Immature natural killer cell (primary cell): ENCODE data around the gene IMMP2L. TPM values are rescaled to one million over a fixed set of nuclear protein-coding genes. Genes with fewer than 3 reads are reported as not detected.

Experiments used
- DNase-seq, 3 donors: peaks; one replicate each; pipeline ENCODE4 v3.0.0; 2022; ENCODE audit warnings: mixed read lengths in 1 of 3
- H3K27ac Mint-ChIP-seq, 6 donors: one replicate each; pipeline ENCODE4 v1.8.0; 2020; ENCODE audit warnings: mixed read lengths in 6 of 6, mild to moderate bottlenecking in 5 of 6, inconsistent platforms in 4 of 6, moderate library complexity in 3 of 6
- H3K27me3 Mint-ChIP-seq, 3 donors: one replicate each; pipeline ENCODE4 v1.8.0; 2020 to 2021; ENCODE audit warnings: low read depth in 3 of 3, mild to moderate bottlenecking in 3 of 3, mixed read lengths in 3 of 3, moderate library complexity in 3 of 3, inconsistent platforms in 1 of 3
- H3K36me3 Mint-ChIP-seq, 3 donors: one replicate each; pipeline ENCODE4 v1.8.0; 2020; ENCODE audit warnings: mixed read lengths in 3 of 3, inconsistent platforms in 2 of 3, mild to moderate bottlenecking in 2 of 3
- H3K4me1 Mint-ChIP-seq, 2 donors: one replicate each; pipeline ENCODE4 v1.8.0; 2020; ENCODE audit warnings: inconsistent platforms in 2 of 2, mild to moderate bottlenecking in 2 of 2, mixed read lengths in 2 of 2, moderate library complexity in 1 of 2
- H3K4me3 Mint-ChIP-seq, 5 donors: one replicate each; pipeline ENCODE4 v1.8.0; 2020; ENCODE audit warnings: mild to moderate bottlenecking in 5 of 5, mixed read lengths in 5 of 5, inconsistent platforms in 3 of 5, moderate library complexity in 3 of 5
- H3K9me3 Mint-ChIP-seq, 6 donors: one replicate each; pipeline ENCODE4 v1.8.0; 2020; ENCODE audit warnings: mild to moderate bottlenecking in 6 of 6, mixed read lengths in 6 of 6, inconsistent platforms in 4 of 6, moderate library complexity in 3 of 6
- polyA plus RNA-seq, 3 donors: library from polyadenylated mRNA; unstranded; fragments of 300-500 nt; fragmentation: Illumina TruSeq; gene quantifications; one replicate each; pipeline ENCODE4 v1.2.3, GENCODE V29; 2021

The IMMP2L gene
- polyA plus RNA-seq, 3 donors from 2014 or later, result 17.0 to 20.7 TPM; not detected in 1

DNA sequence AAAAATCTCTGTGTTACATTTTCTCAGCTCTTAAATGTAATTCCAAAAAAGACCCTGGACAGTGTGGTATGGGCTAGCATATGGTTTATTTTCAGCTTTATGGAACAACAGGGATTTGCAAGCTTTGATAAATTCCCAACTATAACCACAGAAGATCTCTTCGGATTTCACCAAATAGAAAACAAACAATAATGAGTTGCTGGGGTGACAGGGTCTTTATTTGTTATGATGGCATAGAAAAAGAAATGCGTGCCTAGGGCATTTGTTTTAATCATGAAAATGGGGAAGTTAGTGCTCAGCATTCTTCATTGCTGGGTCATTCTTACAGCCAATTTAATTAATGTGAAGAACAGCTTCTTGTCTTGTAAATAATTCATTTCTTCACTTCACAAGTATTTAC is 332.4 kb downstream of the IMMP2L start:
- Mint-ChIP-seq H3K27me3 (peaks cover 0 to 2% (median 0%) of the 10 kb centered on the region in 3 donors), H3K36me3 (peaks cover 0 to 3% (median 0%) of the 10 kb centered on the region in 3 donors), H3K27ac (no peak overlapping the region), H3K9me3 (peaks cover 0 to 7% (median 3%) of the 10 kb centered on the region in 6 donors), H3K4me3 (no peak overlapping the region), H3K4me1 (peaks cover 4 to 8% of the 10 kb centered on the region in 2 donors)
- DNase-seq, result no peak

GRCh38 chr7:111229181-111229740 is 333.0 kb downstream of the IMMP2L start:
- DNase-seq, result no peak
- peaks cover 0 to 2% (median 0%) of the 10 kb centered on the region in 3 donors for H3K27me3 Mint-ChIP-seq
- peaks cover 0 to 3% (median 0%) of the 10 kb centered on the region in 3 donors for H3K36me3 Mint-ChIP-seq
- H3K4me3 Mint-ChIP-seq, result no peak overlapping the region
- H3K9me3 Mint-ChIP-seq, result peaks cover 0 to 7% (median 3%) of the 10 kb centered on the region in 6 donors
- H3K4me1 Mint-ChIP-seq, result peaks cover 4 to 8% of the 10 kb centered on the region in 2 donors
- H3K27ac Mint-ChIP-seq, result no peak overlapping the region

DNA sequence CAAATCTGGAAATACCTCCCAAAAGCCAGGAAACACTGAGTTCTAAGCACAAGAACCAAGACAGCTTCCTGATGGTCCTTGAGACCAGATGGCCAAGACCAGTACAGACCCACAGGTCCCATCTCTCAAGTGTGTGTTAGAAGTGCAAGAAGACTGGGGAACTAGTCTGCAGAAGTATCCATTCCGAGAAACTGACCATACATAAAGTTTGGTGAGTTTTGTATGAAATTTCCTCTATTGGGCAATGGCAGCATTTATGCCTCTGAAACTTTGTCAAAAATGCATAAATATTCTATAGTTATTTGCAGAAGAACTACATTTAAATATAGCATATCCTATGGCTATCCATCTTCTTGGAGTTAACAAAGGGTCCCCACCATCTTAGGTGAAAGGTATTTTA is 333.9 kb downstream of the IMMP2L start:
- peaks cover 4 to 15% of the 10 kb centered on the region in 2 donors for H3K4me1 Mint-ChIP-seq
- no peak overlapping the region for H3K4me3 Mint-ChIP-seq
- H3K36me3 Mint-ChIP-seq, result no peaks in the 10 kb centered on the region
- H3K27ac Mint-ChIP-seq, result no peak overlapping the region
- no peak for DNase-seq
- H3K9me3 Mint-ChIP-seq, result peaks cover 0 to 7% (median 3%) of the 10 kb centered on the region in 6 donors
- peaks cover 0 to 2% (median 0%) of the 10 kb centered on the region in 3 donors for H3K27me3 Mint-ChIP-seq

DNA sequence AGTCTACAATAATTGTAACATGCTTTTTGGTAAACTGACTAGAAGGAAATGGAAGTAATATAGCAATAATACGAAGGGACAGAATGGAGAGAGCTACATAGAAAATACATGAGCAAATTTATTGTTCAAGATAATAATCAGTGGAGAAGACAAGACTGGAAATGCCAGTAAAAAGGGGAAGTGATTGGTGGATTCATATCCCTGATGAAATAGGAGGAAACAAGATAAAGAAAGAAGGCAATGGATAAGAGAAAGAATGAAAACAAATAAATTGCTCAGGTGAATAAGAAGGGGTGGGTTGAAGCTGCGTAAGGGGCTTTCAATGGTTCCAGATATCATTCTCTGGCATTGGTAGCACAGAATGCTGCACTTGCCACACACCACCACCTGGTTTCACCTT is 335.5 kb downstream of the IMMP2L start:
- H3K27me3 Mint-ChIP-seq, result peaks cover 0 to 2% (median 0%) of the 10 kb centered on the region in 3 donors
- no peak overlapping the region for H3K4me3 Mint-ChIP-seq
- peaks cover 0 to 7% of the 10 kb centered on the region in 2 donors for H3K4me1 Mint-ChIP-seq
- DNase-seq, result no peak
- H3K9me3 Mint-ChIP-seq, result peaks cover 0 to 5% (median 2%) of the 10 kb centered on the region in 6 donors
- H3K27ac Mint-ChIP-seq, result no peak overlapping the region
- no peaks in the 10 kb centered on the region for H3K36me3 Mint-ChIP-seq

- Mint-ChIP-seq H3K9me3 (peaks cover 0 to 9% (median 3%) of the 10 kb centered on the region in 6 donors), H3K36me3 (no peaks in the 10 kb centered on the region), H3K27ac (no peak overlapping the region), H3K27me3 (peaks cover 0 to 2% (median 0%) of the 10 kb centered on the region in 3 donors), H3K4me1 (peaks cover 0 to 7% of the 10 kb centered on the region in 2 donors), H3K4me3 (no peak overlapping the region)
- no peak for DNase-seq
Observed at GRCh38 chr7:111224354-111225231, 337.7 kb downstream of the IMMP2L start.

DNA sequence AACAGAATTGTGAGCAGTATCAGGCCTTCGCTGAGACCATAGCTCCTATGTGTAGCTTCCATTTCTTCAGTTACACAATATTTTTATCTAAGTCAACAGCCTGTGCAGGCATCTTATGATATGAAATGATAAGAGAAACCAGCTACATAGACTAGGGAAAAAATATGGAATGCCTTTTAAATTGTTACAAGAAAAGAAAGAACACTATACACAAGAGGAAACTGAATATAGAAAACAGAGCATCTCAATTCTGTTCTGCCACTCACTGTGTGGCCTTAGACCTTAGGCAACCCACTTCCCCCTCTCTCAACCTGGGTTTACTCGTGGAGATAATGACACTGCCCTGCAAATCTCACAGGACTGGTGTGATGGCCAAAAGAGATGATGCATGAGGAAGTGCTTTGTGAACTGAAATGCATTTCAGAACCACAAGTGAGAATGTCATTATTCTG is 338.5 kb downstream of the IMMP2L start:
- peaks cover 0 to 2% (median 0%) of the 10 kb centered on the region in 3 donors for H3K27me3 Mint-ChIP-seq
- DNase-seq, result no peak
- peaks cover 0 to 9% (median 3%) of the 10 kb centered on the region in 6 donors for H3K9me3 Mint-ChIP-seq
- no peak overlapping the region for H3K4me3 Mint-ChIP-seq
- H3K36me3 Mint-ChIP-seq, result no peaks in the 10 kb centered on the region
- no peak overlapping the region for H3K27ac Mint-ChIP-seq
- H3K4me1 Mint-ChIP-seq, result peaks cover 0 to 7% of the 10 kb centered on the region in 2 donors

DNA sequence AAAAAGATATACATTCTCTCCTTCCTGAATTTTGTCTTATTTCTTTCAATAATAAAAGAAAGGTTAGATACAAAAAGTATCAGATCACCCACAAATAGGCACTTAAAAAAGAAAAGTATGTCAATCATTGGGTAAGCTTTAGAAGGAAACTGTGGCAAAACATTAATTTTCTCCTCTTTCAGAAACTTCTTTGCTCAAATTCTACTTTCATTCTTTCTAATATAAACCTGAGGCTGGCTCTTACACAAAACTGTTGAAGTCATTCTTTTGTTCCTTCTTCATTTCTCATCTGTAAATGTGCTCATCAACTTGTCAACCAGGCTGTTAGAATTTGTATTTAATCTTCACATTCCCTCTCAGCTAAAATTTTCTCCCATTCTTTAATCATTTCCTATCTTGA is 346.7 kb downstream of the IMMP2L start:
- Mint-ChIP-seq H3K9me3 (peaks cover 0 to 13% (median 5%) of the 10 kb centered on the region in 6 donors), H3K4me1 (no peaks in the 10 kb centered on the region), H3K27ac (no peak overlapping the region), H3K27me3 (no peaks in the 10 kb centered on the region), H3K4me3 (no peak overlapping the region), H3K36me3 (peaks cover 6 to 13% (median 9%) of the 10 kb centered on the region in 3 donors)
- no peak for DNase-seq

DNA sequence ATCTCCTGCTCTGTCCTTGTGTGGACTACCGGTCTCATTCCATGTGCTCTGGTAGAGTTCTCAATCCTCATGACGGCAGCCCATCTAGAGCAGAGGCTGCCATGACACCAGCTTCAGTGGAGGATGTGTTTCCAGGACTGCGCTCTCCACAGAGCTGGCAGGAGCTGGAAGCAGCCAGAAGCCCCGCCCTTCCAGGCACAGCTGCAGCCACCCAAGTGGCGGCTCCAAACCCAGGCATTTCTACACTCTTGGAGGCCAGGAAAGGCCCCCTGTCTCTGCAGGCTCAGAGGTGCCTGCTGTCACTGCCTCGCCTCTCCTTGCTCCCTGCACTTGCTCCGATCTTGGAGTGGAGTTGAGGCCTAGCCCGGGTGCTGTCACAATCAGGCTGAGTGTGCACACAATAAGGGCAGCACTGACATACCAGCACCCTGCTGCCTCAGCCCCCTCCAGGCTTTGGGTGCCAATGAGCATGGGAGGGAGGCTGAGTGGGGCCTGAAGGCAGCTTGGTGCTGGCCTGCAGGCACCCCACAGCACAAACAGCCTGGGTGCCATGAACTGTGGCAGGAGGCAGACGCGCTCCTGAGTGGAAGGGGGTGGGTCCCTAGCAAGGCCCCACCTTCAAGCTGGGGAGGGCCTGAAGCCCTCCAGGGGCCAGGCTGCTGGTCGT is 349.3 kb downstream of the IMMP2L start:
- H3K27ac Mint-ChIP-seq, result no peak overlapping the region
- no peaks in the 10 kb centered on the region for H3K4me1 Mint-ChIP-seq
- no peak overlapping the region for H3K4me3 Mint-ChIP-seq
- DNase-seq, result no peak
- H3K36me3 Mint-ChIP-seq, result peaks cover 6 to 17% (median 16%) of the 10 kb centered on the region in 3 donors
- peaks cover 0 to 2% (median 0%) of the 10 kb centered on the region in 3 donors for H3K27me3 Mint-ChIP-seq
- peaks cover 0 to 15% (median 5%) of the 10 kb centered on the region in 6 donors for H3K9me3 Mint-ChIP-seq

DNA sequence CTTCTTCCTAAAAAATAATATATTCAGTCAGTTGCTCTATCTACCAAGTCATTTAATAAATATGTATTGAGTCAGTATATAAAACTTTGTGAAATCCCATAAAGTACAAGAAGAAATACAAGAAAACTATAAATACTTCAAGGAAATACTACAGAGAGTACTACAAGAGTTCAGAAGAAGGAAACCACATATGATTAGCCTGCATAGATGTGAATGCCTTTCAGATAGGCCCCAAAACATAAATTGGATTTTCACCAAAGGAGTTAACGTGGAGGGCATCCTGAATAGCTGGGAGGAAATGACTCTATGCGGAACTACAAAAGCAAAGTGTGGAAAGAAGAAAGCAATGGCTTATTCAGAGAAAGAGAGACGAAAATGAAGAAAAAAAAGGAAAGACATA is 351.3 kb downstream of the IMMP2L start:
- no peak overlapping the region for H3K4me3 Mint-ChIP-seq
- peaks cover 6 to 17% (median 16%) of the 10 kb centered on the region in 3 donors for H3K36me3 Mint-ChIP-seq
- no peaks in the 10 kb centered on the region for H3K4me1 Mint-ChIP-seq
- DNase-seq, result no peak
- peaks cover 0 to 15% (median 5%) of the 10 kb centered on the region in 6 donors for H3K9me3 Mint-ChIP-seq
- H3K27me3 Mint-ChIP-seq, result peaks cover 0 to 2% (median 0%) of the 10 kb centered on the region in 3 donors
- H3K27ac Mint-ChIP-seq, result no peak overlapping the region

GRCh38 chr7:111210043-111210442 is 352.2 kb downstream of the IMMP2L start:
- peaks cover 0 to 15% (median 5%) of the 10 kb centered on the region in 6 donors for H3K9me3 Mint-ChIP-seq

DNA sequence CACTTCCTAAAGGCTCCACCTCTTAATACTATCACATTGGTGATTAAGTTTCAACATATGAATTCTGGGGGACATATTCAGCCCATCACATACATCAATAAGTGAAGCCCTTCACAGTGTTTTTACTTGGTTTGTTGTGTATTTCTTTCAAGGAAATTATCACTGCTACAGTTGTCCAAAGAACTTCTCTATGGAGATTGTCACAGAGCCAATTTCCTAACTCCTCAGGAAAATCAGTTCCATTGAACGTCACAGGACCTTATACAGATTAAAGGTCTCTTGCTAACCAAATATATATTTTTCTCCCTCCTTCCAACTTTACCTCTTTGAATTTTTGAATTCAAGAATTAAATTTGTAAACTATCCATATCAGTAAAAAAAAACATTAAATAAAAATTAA is 357.0 kb downstream of the IMMP2L start:
- peaks cover 0 to 12% (median 0%) of the 10 kb centered on the region in 3 donors for H3K36me3 Mint-ChIP-seq

More at GRCh38 chr7:111210043-111210442, 352.2 kb downstream of the IMMP2L start:
- DNase-seq, result no peak
- H3K27ac Mint-ChIP-seq, result no peak overlapping the region
- peaks cover 0 to 2% (median 0%) of the 10 kb centered on the region in 3 donors for H3K27me3 Mint-ChIP-seq
- peaks cover 6 to 17% (median 15%) of the 10 kb centered on the region in 3 donors for H3K36me3 Mint-ChIP-seq
- no peak overlapping the region for H3K4me3 Mint-ChIP-seq
- H3K4me1 Mint-ChIP-seq, result no peaks in the 10 kb centered on the region

DNA sequence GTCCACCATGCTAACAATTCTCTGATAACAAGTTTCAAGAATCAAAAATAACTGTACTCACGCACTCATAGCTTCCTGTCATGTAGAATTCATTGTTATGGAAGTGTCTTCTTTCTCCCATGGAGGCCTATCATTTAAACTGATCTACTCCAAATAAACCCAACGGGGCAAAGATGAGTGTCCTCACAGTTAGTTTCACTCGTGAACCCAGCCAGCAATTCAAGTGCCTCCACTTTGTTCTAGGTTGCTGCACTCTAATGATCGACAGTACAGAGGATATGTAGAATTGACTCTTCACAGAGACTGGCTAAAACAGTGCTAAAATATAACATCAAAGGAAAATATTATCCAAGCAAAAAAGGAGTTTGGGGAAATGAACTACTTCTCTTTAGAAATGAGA is 360.0 kb downstream of the IMMP2L start:
- Mint-ChIP-seq H3K27me3 (peaks cover 0 to 2% (median 0%) of the 10 kb centered on the region in 3 donors), H3K27ac (no peak overlapping the region), H3K4me1 (no peaks in the 10 kb centered on the region), H3K4me3 (no peak overlapping the region), H3K36me3 (peaks cover 0 to 4% (median 0%) of the 10 kb centered on the region in 3 donors), H3K9me3 (peaks cover 2 to 19% (median 6%) of the 10 kb centered on the region in 6 donors)
- DNase-seq, result no peak

More for the DNA sequence above, 357.0 kb downstream of the IMMP2L start:
- H3K4me3 Mint-ChIP-seq, result no peak overlapping the region
- no peak overlapping the region for H3K27ac Mint-ChIP-seq
- no peaks in the 10 kb centered on the region for H3K4me1 Mint-ChIP-seq
- DNase-seq, result no peak
- peaks cover 0 to 2% (median 2%) of the 10 kb centered on the region in 3 donors for H3K27me3 Mint-ChIP-seq
- peaks cover 0 to 16% (median 6%) of the 10 kb centered on the region in 6 donors for H3K9me3 Mint-ChIP-seq

- H3K9me3 Mint-ChIP-seq, result peaks cover 2 to 24% (median 6%) of the 10 kb centered on the region in 6 donors
- peaks cover 0 to 3% (median 0%) of the 10 kb centered on the region in 3 donors for H3K27me3 Mint-ChIP-seq
- DNase-seq, result no peak
- H3K36me3 Mint-ChIP-seq, result peaks cover 0 to 7% (median 0%) of the 10 kb centered on the region in 3 donors
- H3K27ac Mint-ChIP-seq, result no peak overlapping the region
- H3K4me1 Mint-ChIP-seq, result no peaks in the 10 kb centered on the region
- H3K4me3 Mint-ChIP-seq, result no peak overlapping the region
Observed at GRCh38 chr7:111199643-111200042, 362.6 kb downstream of the IMMP2L start.
